IPS-20b (cell line): ENCODE data around the gene OPCML.

Experiments
- H3K27ac ChIP-seq: one replicate; pipeline ENCODE4 v1.5.1; 2013; ENCODE audit warnings: low read length
- H3K27me3 ChIP-seq: 2 replicates; pipeline ENCODE4 v1.6.1; 2013; ENCODE audit warnings: mild to moderate bottlenecking, low read length, inconsistent platforms; ENCODE audit not compliant: insufficient read depth
- H3K36me3 ChIP-seq: 2 replicates; pipeline ENCODE4 v1.6.1; 2013; ENCODE audit warnings: low read depth, mild to moderate bottlenecking, inconsistent platforms, low read length, moderate library complexity; ENCODE audit not compliant: insufficient read depth
- H3K4me1 ChIP-seq: 2 replicates; pipeline ENCODE4 v1.6.1; 2013; ENCODE audit warnings: mild to moderate bottlenecking, control low read depth, inconsistent platforms, low read length, moderate library complexity; ENCODE audit not compliant: insufficient read depth
- H3K4me3 ChIP-seq: 2 replicates; pipeline ENCODE4 v1.5.1; 2013; ENCODE audit warnings: mild to moderate bottlenecking, low read length, inconsistent platforms
- H3K9ac ChIP-seq: 2 replicates; pipeline ENCODE4 v1.6.1; 2013; ENCODE audit warnings: low read depth, mild to moderate bottlenecking, inconsistent platforms, low read length, moderate library complexity
- H3K9me3 ChIP-seq: 2 replicates; pipeline ENCODE4 v1.6.1; 2013; ENCODE audit warnings: mild to moderate bottlenecking, low read depth, low read length, inconsistent platforms; ENCODE audit not compliant: insufficient read depth

The OPCML gene

GRCh38 chr11:132944569-132944944 lies 587.7 kb downstream of the OPCML start:
- Histone ChIP-seq H3K4me1 (no peaks in the 10 kb centered on the region), H3K9me3 (no peaks in the 10 kb centered on the region), H3K4me3 (peak overlapping the region; percentile 83), H3K36me3 (no peaks in the 10 kb centered on the region), H3K27me3 (peaks cover 61% of the 10 kb centered on the region), H3K27ac (no peak overlapping the region), H3K9ac (no peak overlapping the region)

- no peak overlapping the region for H3K27ac ChIP-seq
- H3K9me3 ChIP-seq, result no peaks in the 10 kb centered on the region
- peak overlapping the region; percentile 83 for H3K4me3 ChIP-seq
- no peak overlapping the region for H3K9ac ChIP-seq
- H3K27me3 ChIP-seq, result peaks cover 61% of the 10 kb centered on the region
- no peaks in the 10 kb centered on the region; the same call in 1 of the 2 replicates for H3K4me1 ChIP-seq
- H3K36me3 ChIP-seq, result no peaks in the 10 kb centered on the region
Observed at GRCh38 chr11:132943706-132944568, 588.4 kb downstream of the OPCML start.

GRCh38 chr11:132943357-132943705 lies 589.0 kb downstream of the OPCML start:
- peak overlapping the region; percentile 83 for H3K4me3 ChIP-seq
- H3K9me3 ChIP-seq, result no peaks in the 10 kb centered on the region
- H3K27me3 ChIP-seq, result peaks cover 61% of the 10 kb centered on the region
- H3K36me3 ChIP-seq, result no peaks in the 10 kb centered on the region
- peak overlapping the region; percentile 34; the same call in 1 of the 2 replicates for H3K9ac ChIP-seq
- H3K27ac ChIP-seq, result no peak overlapping the region
- no peaks in the 10 kb centered on the region; the same call in 1 of the 2 replicates for H3K4me1 ChIP-seq

- Histone ChIP-seq H3K4me3 (peak overlapping the region; percentile 83), H3K9me3 (no peaks in the 10 kb centered on the region), H3K27me3 (peaks cover 60% of the 10 kb centered on the region), H3K9ac (peak overlapping the region; percentile 34; the same call in 1 of the 2 replicates), H3K4me1 (no peaks in the 10 kb centered on the region; the same call in 1 of the 2 replicates), H3K27ac (no peak overlapping the region), H3K36me3 (no peaks in the 10 kb centered on the region)
Observed at GRCh38 chr11:132942611-132943356, 589.5 kb downstream of the OPCML start.

- H3K4me3 ChIP-seq, result no peak overlapping the region
- H3K36me3 ChIP-seq, result no peaks in the 10 kb centered on the region
- H3K27me3 ChIP-seq, result peaks cover 50% of the 10 kb centered on the region
Observed at GRCh38 chr11:132941761-132942160, 590.5 kb downstream of the OPCML start.

GRCh38 chr11:132941024-132941646 lies 591.2 kb downstream of the OPCML start:
- Histone ChIP-seq H3K9me3 (no peaks in the 10 kb centered on the region), H3K27me3 (peaks cover 44% of the 10 kb centered on the region), H3K4me3 (no peak overlapping the region), H3K36me3 (no peaks in the 10 kb centered on the region), H3K27ac (no peak overlapping the region), H3K9ac (no peak overlapping the region), H3K4me1 (peaks cover 10% of the 10 kb centered on the region; the same call in 1 of the 2 replicates)

More at GRCh38 chr11:132941761-132942160, 590.5 kb downstream of the OPCML start:
- no peak overlapping the region for H3K27ac ChIP-seq
- H3K9me3 ChIP-seq, result no peaks in the 10 kb centered on the region
- H3K9ac ChIP-seq, result no peak overlapping the region
- H3K4me1 ChIP-seq, result peaks cover 5% of the 10 kb centered on the region; the same call in 1 of the 2 replicates

- H3K4me1 ChIP-seq, result peaks cover 11% of the 10 kb centered on the region; the same call in 1 of the 2 replicates
- H3K9me3 ChIP-seq, result no peaks in the 10 kb centered on the region
- peaks cover 8% of the 10 kb centered on the region for H3K27me3 ChIP-seq
- no peak overlapping the region for H3K9ac ChIP-seq
- no peak overlapping the region for H3K4me3 ChIP-seq
- no peak overlapping the region for H3K27ac ChIP-seq
- no peaks in the 10 kb centered on the region for H3K36me3 ChIP-seq
Observed at GRCh38 chr11:132937016-132937415, 595.3 kb downstream of the OPCML start.

- H3K9ac ChIP-seq, result no peak overlapping the region
- H3K36me3 ChIP-seq, result no peaks in the 10 kb centered on the region
- H3K4me1 ChIP-seq, result peaks cover 11% of the 10 kb centered on the region; the same call in 1 of the 2 replicates
- H3K4me3 ChIP-seq, result no peak overlapping the region
- no peaks in the 10 kb centered on the region for H3K27me3 ChIP-seq
- no peak overlapping the region for H3K27ac ChIP-seq
- H3K9me3 ChIP-seq, result no peaks in the 10 kb centered on the region
Observed at GRCh38 chr11:132935383-132935782, 596.9 kb downstream of the OPCML start.

GRCh38 chr11:132933703-132934102 lies 598.6 kb downstream of the OPCML start:
- Histone ChIP-seq H3K36me3 (no peaks in the 10 kb centered on the region), H3K9ac (no peak overlapping the region), H3K4me3 (no peak overlapping the region), H3K27me3 (no peaks in the 10 kb centered on the region), H3K9me3 (no peaks in the 10 kb centered on the region), H3K4me1 (peaks cover 11% of the 10 kb centered on the region; the same call in 1 of the 2 replicates), H3K27ac (no peak overlapping the region)

- Histone ChIP-seq H3K27ac (no peak overlapping the region), H3K9ac (no peak overlapping the region), H3K4me3 (no peak overlapping the region), H3K9me3 (no peaks in the 10 kb centered on the region), H3K4me1 (no peaks in the 10 kb centered on the region), H3K36me3 (no peaks in the 10 kb centered on the region), H3K27me3 (no peaks in the 10 kb centered on the region)
Observed at GRCh38 chr11:132925825-132926469, 606.4 kb downstream of the OPCML start.

- no peaks in the 10 kb centered on the region for H3K36me3 ChIP-seq
- no peak overlapping the region for H3K27ac ChIP-seq
- no peak overlapping the region for H3K9ac ChIP-seq
- no peaks in the 10 kb centered on the region for H3K9me3 ChIP-seq
- no peaks in the 10 kb centered on the region for H3K27me3 ChIP-seq
- no peaks in the 10 kb centered on the region for H3K4me1 ChIP-seq
- no peak overlapping the region for H3K4me3 ChIP-seq
Observed at GRCh38 chr11:132921597-132921996, 610.7 kb downstream of the OPCML start.
